CD4-positive, alpha-beta T cell treated with Interleukin-15 for 4 hours (primary cell): Measurements from ENCODE around the gene TLR6.

Experiments used
- DNase-seq: peaks from one replicate; pipeline ENCODE4 v3.0.0-alpha.2; 2020; ENCODE audit warnings: low spot score

The TLR6 gene

GRCh38 chr4:38867478-38868058 lies 11.0 kb upstream of the TLR6 start, which contains the start of gene FAM114A1:
FAM114A1 (plus strand) TSS chr4:38867806; CDS start chr4:38878079, 10,273 bp downstream.
- no peak for DNase-seq

GRCh38 chr4:38866973-38867477 lies 10.4 kb upstream of the TLR6 start:
- no peak for DNase-seq

- DNase-seq, result no peak
Measured at GRCh38 chr4:38865445-38865844, 8.8 kb upstream of the TLR6 start.

GRCh38 chr4:38861791-38862190 lies 5.2 kb upstream of the TLR6 start:
- no peak for DNase-seq

GRCh38 chr4:38860788-38861424 lies 4.3 kb upstream of the TLR6 start:
- peak; percentile 71 for DNase-seq

- no peak for DNase-seq
Measured at GRCh38 chr4:38859501-38859900, 2.9 kb upstream of the TLR6 start.

- no peak for DNase-seq
Measured at GRCh38 chr4:38858097-38858420, 1.4 kb upstream of the TLR6 start.

- DNase-seq, result peak; percentile 39
Measured at GRCh38 chr4:38857354-38858096, 908 bp upstream of the TLR6 start.

GRCh38 chr4:38856046-38856445 lies 571 bp downstream of the TLR6 start:
- DNase-seq, result peak; percentile 25

GRCh38 chr4:38855466-38855865 lies 1.2 kb downstream of the TLR6 start:
- no peak for DNase-seq

- DNase-seq, result no peak
Measured at GRCh38 chr4:38846015-38846414, 10.6 kb downstream of the TLR6 start.

GRCh38 chr4:38842994-38843393 lies 13.6 kb downstream of the TLR6 start:
- no peak for DNase-seq

- DNase-seq, result peak; percentile 45
Measured at GRCh38 chr4:38837849-38838248, 18.8 kb downstream of the TLR6 start.

- no peak for DNase-seq
Measured at GRCh38 chr4:38837334-38837733, 19.3 kb downstream of the TLR6 start.

- DNase-seq, result no peak
Measured at GRCh38 chr4:38834570-38834969, 22.0 kb downstream of the TLR6 start.

- no peak for DNase-seq
Measured at GRCh38 chr4:38832624-38833528, 23.7 kb downstream of the TLR6 start.

- no peak for DNase-seq
Measured at GRCh38 chr4:38832206-38832605, 24.4 kb downstream of the TLR6 start.

GRCh38 chr4:38831653-38832052 lies 25.0 kb downstream of the TLR6 start:
- DNase-seq, result no peak

GRCh38 chr4:38829237-38829636 lies 27.4 kb downstream of the TLR6 start:
- no peak for DNase-seq

- DNase-seq, result no peak
Measured at GRCh38 chr4:38823766-38824165, 32.9 kb downstream of the TLR6 start.

- no peak for DNase-seq
Measured at GRCh38 chr4:38822748-38823303, 33.8 kb downstream of the TLR6 start.

GRCh38 chr4:38821739-38822138 lies 34.9 kb downstream of the TLR6 start:
- DNase-seq, result no peak
